NCI-H2196 treated with DMSO at 0.1 percent for 48 hours (cell line): ENCODE results near the gene CTXN3.
"Not testable (repeated sequence)": the region's sequence is repeated elsewhere in the genome, so short reads cannot be mapped to it uniquely, and the experiment has no call there.

Source experiments
- DNase-seq: peaks from one replicate; lab custom pipeline; 2025; ENCODE audit not compliant: unreplicated experiment; lab: John Stamatoyannopoulos, UW

The CTXN3 gene

GRCh38 chr5:127650022-127650421 lies 1.1 kb downstream of the CTXN3 start:
- no peak for DNase-seq

DNA sequence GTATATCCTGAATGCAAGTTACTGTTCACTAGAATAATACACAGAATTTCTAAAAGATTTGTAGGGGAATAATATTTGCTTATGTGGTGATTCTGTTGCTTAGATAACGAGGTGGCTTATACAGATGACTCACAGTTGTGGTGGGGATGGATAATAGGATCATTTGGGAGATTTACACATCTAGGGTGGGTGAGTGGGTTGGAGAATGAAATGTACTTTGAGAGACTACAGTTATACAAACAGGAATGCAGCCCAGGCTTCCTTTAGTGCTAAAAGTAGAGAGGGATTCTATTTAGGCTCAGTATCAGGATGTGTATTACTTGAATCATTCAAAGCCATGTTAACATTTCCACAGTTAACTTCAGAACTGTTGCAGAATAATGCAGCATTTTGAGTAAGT lies 1.8 kb downstream of the CTXN3 start:
- DNase-seq = no peak

DNA sequence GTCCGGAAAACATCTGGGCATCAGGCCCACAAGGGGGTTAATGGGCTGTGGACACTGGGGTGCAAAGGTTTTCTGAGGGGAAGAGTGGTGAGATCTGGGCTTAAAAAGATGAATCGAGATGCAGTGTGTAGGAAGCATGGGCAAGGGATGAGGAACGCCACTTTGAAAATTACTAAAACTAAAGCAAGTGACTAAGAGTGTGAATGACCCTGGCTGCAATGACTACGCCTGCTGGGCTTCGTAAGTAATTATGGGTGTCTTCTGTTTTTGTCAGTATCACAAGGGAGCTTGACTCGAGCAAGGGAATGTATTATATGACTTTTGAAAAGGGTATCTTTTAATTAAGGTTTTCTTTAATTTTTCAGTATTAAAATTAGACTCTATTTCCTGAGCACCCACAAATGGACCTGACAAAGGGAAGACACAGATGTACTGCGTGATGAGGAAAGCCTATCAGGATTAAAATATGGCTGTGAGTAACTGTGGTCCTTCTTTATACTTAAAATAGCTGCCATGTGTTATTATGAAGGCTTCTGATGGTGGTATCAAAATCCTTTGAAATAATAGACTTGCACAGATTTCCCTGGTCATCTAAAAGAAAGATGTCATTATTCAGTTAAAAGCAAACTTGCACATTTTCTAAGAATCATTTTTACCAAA lies 4.2 kb downstream of the CTXN3 start:
- no peak for DNase-seq

DNA sequence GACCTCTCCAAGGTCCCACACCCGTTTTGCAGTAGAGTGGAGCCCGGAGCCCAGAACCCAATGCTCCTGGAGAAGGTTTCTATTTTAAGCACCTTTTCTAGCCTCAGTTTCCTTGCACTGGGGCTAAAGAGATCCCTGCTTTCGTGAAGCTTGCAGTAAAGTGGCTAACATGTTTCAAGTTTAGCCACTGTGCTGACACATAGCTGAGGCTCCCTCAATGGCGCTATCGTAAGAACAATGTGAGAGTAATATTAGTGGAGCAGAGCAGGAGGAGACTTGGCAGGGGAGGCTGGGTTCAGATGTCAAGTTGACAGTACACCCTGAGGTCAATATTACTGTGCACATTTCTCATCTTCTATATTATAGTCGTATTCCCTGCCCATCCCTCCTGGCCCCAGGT lies 7.9 kb downstream of the CTXN3 start:
- no peak for DNase-seq

DNA sequence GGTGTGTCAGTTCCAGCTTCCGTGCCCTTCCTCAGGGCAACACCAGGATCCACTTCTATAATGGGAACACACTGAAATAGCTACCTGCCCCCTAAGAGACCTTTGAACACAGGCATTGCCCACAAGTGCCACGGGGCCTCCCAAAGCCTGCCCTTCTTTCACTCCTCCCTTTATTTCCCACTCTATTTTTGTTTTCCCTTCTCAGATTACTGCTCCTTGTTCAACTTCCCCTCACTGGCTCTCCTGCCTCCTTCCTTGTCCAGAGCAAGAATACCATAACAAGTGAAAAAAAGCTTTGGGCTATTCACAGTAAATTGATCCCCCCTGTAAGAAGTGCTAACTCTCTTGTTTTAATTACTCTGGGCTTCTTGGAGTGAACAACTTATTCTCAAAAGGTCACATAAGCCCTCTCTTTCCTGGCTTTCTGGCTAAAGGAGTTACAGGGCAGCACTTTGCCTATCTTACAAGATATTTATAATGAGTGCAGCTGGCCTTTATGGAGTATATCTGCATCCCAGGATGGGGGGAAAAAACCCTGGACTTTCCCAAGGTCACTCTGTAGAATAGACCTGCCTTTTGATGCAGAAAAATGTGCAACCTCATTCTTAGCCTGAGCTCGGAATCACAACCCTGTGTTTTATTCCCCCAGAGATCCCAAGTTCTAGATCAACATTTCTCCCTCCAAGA lies 11.3 kb downstream of the CTXN3 start:
- DNase-seq = no peak

DNA sequence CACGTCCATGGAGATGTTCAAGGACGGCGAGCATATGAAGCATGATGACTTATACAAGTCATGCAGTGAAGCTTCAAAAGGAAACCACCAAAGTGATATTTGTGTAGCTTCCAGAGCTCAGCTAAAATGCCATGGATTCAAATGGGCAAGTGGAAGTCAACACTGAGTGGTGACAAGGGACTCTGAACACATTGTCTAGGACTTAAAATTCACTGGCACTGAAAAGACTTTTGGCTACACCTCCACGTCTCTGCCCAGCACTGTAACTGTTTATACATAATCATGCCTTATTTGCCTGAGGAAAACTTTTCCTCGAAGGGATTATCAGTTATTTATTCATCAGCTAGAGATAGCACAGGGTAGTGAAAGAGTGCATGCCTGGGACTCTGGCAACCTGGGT lies 15.2 kb downstream of the CTXN3 start:
- DNase-seq = no peak

- no peak for DNase-seq
Observed at GRCh38 chr5:127665641-127666040, 16.8 kb downstream of the CTXN3 start.

- DNase-seq = no peak
Observed at GRCh38 chr5:127666043-127666716, 17.3 kb downstream of the CTXN3 start.

- no peak for DNase-seq
Observed at GRCh38 chr5:127667926-127668325, 19.0 kb downstream of the CTXN3 start.

GRCh38 chr5:127671218-127671617 lies 22.3 kb downstream of the CTXN3 start:
- no peak for DNase-seq

- DNase-seq = no peak
Observed at GRCh38 chr5:127673117-127673800, 24.4 kb downstream of the CTXN3 start.

DNA sequence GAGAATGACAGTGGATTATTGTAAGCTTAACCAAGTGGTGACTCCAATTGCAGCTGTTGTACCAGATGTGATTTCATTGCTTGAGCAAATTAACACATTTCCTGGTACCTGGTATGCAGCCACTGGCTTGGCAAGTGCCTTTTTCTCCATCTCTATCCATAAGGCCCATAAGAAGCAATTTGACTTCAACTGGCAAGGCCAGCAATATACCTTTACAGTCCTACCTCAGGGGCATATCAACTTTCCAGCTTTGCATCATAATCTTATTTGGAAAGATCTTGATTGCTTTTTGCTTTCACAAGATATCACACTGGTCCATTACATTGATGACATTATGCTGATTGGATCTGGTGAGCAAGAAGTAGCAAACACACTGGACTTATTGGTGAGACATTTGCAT lies 28.1 kb downstream of the CTXN3 start:
- DNase-seq = not testable (repeated sequence)

- not testable (repeated sequence) for DNase-seq
Observed at GRCh38 chr5:127679691-127680330, 30.9 kb downstream of the CTXN3 start.

DNA sequence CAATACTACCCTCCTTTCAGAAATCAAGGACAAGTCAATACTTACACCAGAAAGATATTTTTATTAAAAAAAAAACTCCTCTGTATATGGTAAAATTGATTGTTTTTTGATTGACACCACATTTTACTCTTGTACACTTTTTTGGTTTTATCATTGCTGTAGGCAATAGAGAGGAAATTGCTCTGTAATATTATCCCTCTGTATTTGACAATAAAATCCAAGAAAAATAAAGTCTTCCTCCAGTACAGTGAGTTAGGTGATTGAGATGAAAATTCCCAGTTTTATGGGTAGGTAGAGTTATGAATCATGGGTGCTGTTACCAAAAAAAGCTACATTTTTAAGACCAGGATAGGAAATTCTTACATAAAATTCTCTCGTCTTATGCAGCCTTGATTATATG lies 31.7 kb downstream of the CTXN3 start:
- no peak for DNase-seq

GRCh38 chr5:127683008-127683407 lies 34.1 kb downstream of the CTXN3 start:
- no peak for DNase-seq

GRCh38 chr5:127684726-127685467 lies 36.0 kb downstream of the CTXN3 start:
- no peak for DNase-seq

GRCh38 chr5:127685662-127686061 lies 36.8 kb downstream of the CTXN3 start:
- no peak for DNase-seq

- no peak for DNase-seq
Observed at GRCh38 chr5:127686424-127686823, 37.5 kb downstream of the CTXN3 start.

DNA sequence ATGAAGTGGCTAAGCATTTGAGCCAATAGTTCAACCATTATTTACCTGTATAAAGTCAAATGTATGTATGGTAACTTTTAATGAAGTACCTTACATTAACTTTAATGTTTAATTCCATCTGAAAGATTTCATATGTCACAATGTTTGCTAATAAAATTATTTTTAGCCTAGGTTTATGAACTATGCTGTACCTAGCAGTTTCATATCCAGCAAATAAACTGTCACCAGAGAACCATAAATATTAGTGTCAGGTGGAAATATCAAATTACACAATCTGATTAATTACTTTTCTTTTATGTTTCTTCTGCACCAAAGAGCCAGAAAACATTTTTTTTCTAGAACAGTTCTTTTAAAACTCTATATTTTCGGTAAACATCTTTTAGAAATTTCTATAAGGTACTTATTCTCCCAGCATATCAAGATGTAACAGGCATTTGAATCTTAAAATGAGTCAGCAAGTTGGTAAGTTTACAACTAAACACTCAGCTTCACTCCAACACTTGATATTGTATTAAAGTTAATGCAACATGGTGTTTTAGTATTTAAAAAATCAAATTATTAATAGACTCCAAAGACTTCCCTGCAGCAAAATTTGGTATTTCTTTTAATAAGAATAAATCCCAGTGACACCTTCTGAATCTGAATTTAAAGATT lies 45.8 kb downstream of the CTXN3 start:
- DNase-seq = no peak

DNA sequence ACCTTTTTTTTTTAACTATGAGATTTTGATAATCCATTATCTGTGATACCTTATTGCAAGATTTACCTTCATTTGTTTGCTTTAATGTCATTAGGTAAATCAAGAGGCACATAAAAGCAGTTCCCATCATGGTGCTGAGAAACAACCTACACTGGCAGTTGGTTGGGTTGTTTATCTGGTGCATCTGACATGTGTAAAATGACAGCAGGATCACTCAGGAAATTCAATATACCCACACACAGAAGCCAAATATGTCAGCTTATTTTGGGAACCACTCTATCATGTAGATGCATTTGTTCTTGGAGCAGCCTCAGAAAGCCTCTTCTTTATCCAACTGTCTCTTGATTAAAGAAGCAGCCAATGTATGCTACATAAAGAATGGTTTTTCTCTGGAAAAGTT lies 46.5 kb downstream of the CTXN3 start:
- DNase-seq = no peak
